ENCODE measurements around the gene CIRBP. TPM values are rescaled to one million over a fixed set of nuclear protein-coding genes. Genes with fewer than 3 reads are reported as not detected.
A peak's percentile ranks its signal among the peaks of the same experiment; 100 is the strongest.

CIRBP gene
- total and polyA plus RNA-seq, 2 of the 13 experiments (the other 11 are each of a cell fraction or from before 2014, with no cell fraction given): 133 to 140 TPM

- Histone ChIP-seq H3K4me2 (ENCODE audit: low read depth, low read length) (no peak overlapping the region), H3K27ac (ENCODE audit: extremely low read length, insufficient read depth, low read length) (no peak overlapping the region)
- DNase-seq (ENCODE audit: low spot score): peak; percentile 38
- TF ChIP-seq HOXA3 (CRISPR knock-in tag; IDR thresholded peaks at IDR 0.05): peak; percentile 52; the same call in 1 of the 2 replicates
- no peak for TF ChIP-seq NONO (IDR thresholded peaks at IDR 0.05)
- peak; percentile 61; the same call in 1 of the 2 replicates for TF ChIP-seq NONO (CRISPR knock-in tag; conservative IDR thresholded peaks at IDR 0.05)
- 0 out of 2 replicates have a peak, but pooled peaks have one; percentile 19 for TF ChIP-seq ZNF501 (CRISPR knock-in tag; IDR thresholded peaks at IDR 0.05)
- peak; percentile 71 for TF ChIP-seq STAG1 (CRISPR knock-in tag; IDR thresholded peaks at IDR 0.05)
- peak; percentile 48 for TF ChIP-seq XRCC5 (optimal IDR thresholded peaks at IDR 0.05; ENCODE audit: low read length)
- TF ChIP-seq MEIS2 (CRISPR knock-in tag; IDR thresholded peaks at IDR 0.05): 0 out of 2 replicates have a peak, but pooled peaks have one; percentile 37
- TF ChIP-seq ARNT2 (CRISPR knock-in tag; IDR thresholded peaks at IDR 0.05; ENCODE audit: low read depth): 0 out of 2 replicates have a peak, but pooled peaks have one; percentile 29
- peak; percentile 85 for TF ChIP-seq AGO2 (optimal IDR thresholded peaks at IDR 0.05; ENCODE audit: low read depth, low read length)
- TF ChIP-seq CTCF (CRISPR knock-in tag; IDR thresholded peaks at IDR 0.05): peak; percentile 89
- TF ChIP-seq HOXA5 (CRISPR knock-in tag; IDR thresholded peaks at IDR 0.05): no peak
- peak; percentile 29; the same call in 1 of the 2 replicates for TF ChIP-seq ZFP91 (CRISPR knock-in tag; IDR thresholded peaks at IDR 0.05; ENCODE audit: borderline replicate concordance)
- TF ChIP-seq BORCS8-MEF2B (CRISPR knock-in tag; IDR thresholded peaks at IDR 0.05): 0 out of 2 replicates have a peak, but pooled peaks have one; percentile 43
- TF ChIP-seq SAP130 (CRISPR knock-in tag; IDR thresholded peaks at IDR 0.05; ENCODE audit: low read depth): peak; percentile 33; the same call in 1 of the 2 replicates
- no peak for TF ChIP-seq ZNF7 (CRISPR knock-in tag; IDR thresholded peaks at IDR 0.05)
- peak; percentile 61 for TF ChIP-seq RBM22 (optimal IDR thresholded peaks at IDR 0.05; ENCODE audit: low read length)
- TF ChIP-seq, protein P1, sequence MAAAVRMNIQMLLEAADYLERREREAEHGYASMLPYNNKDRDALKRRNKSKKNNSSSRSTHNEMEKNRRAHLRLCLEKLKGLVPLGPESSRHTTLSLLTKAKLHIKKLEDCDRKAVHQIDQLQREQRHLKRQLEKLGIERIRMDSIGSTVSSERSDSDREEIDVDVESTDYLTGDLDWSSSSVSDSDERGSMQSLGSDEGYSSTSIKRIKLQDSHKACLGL (CRISPR knock-in tag; IDR thresholded peaks at IDR 0.05): 0 out of 2 replicates have a peak, but pooled peaks have one; percentile 49
- TF ChIP-seq MXI1 (IDR thresholded peaks at IDR 0.05; ENCODE audit: borderline replicate concordance, low read depth, low read length): peak; percentile 10; the same call in 1 of the 3 replicates
- TF ChIP-seq TAF1 (CRISPR knock-in tag; IDR thresholded peaks at IDR 0.05): no peak
- no peak for TF ChIP-seq MYNN (CRISPR knock-in tag; IDR thresholded peaks at IDR 0.05; ENCODE audit: low read depth)
Measured at GRCh38 chr19:1220976-1221903, 47.9 kb upstream of the CIRBP start.

More at GRCh38 chr19:1220976-1221903, 47.9 kb upstream of the CIRBP start:
- ChIA-PET POLR2A (interaction anchor here (2.5 kb wide), 1 partner anchor 48 kb away, joined by 8 read pairs; the partner anchor contains the start of gene CIRBP), CTCF (ENCODE audit: low intra/inter-chr PET ratio, low total read pairs) (interaction anchor here (1.4 kb wide), 1 partner anchor 19 kb away, joined by 17 read pairs; the partner anchor contains the start of gene ATP5F1D)
- BruUV-seq (replicated peaks): no TSS peak
- Histone ChIP-seq H3K79me2 (ENCODE audit: insufficient read depth, low read length) (peaks cover 25% of the 10 kb centered on the region), H3K9me3 (ENCODE audit: low read length) (no peaks in the 10 kb centered on the region), H2AFZ (ENCODE audit: low read length) (no peak overlapping the region), H3K4me3 (replicated peaks in 1 of 3; ENCODE audit: insufficient read depth in 1 of 3, low read depth in 2 of 3, low read length in 3 of 3) (no peak overlapping the region), H3K27me3 (ENCODE audit: control insufficient read depth in 1 of 2, insufficient read depth in 2 of 2, low read length in 2 of 2) (no peaks in the 10 kb centered on the region), H3K9ac (ENCODE audit: insufficient read depth, low read depth, low read length) (no peak overlapping the region), H3K4me1 (ENCODE audit: insufficient read depth, low read length) (peaks cover 28% of the 10 kb centered on the region), H4K20me1 (ENCODE audit: insufficient read depth, low read length) (peaks cover 22% of the 10 kb centered on the region), H3K36me3 (replicated peaks in 1 of 2; ENCODE audit: control insufficient read depth in 1 of 2, insufficient read depth in 2 of 2, low read length in 2 of 2) (peaks cover 18 to 34% of the 10 kb centered on the region in 2 experiments; a peak in 4 of 5 replicates)
- FAIRE-seq (peak; percentile 60), ATAC-seq (peak; percentile 54)
- WGBS (ENCODE audit: low lambda C conversion rate): 96% methylated on average over 11 of the region's 38 CpGs
- intact Hi-C loops (cut with micrococcal nuclease; ENCODE audit: unreplicated experiment) (no loop called here), in situ Hi-C loops (cut with HindIII; ENCODE audit: extremely low pct_ligation_motif_present, low pct_unique_long_range_greater_than_20kb) (no loop called here)

Data from HepG2 (cell line).